A549 (cell line): ENCODE data around the gene GLRA1. TPM values are rescaled to one million over a fixed set of nuclear protein-coding genes. Genes with fewer than 3 reads are reported as not detected.

ENCODE experiments used
- ATAC-seq, 2 experiments: fragments of 200-7000 bp in 1 of 2; fragments of >200 bp in 1 of 2; cut with Nextera tagmentation in 1 of 2; cut with Tn5 transposase in 1 of 2; 3 replicates each; pipeline versions ENCODE4 v1.8.0 to v1.9.1; 2018 to 2020; ENCODE audit warnings: mild to moderate bottlenecking in 1 of 2, moderate library complexity in 1 of 2
- CTCF ChIA-PET: fragments of 300-600 bp; sonication (Branson Sonifier 250); formaldehyde crosslinking; extraction: SDS; loops from one replicate; lab custom pipeline; 2021; ENCODE audit warnings: antibody characterized with exemption, inconsistent platforms; lab: Yijun Ruan, JAX
- POLR2A ChIA-PET: fragments of 350-600 bp; formaldehyde crosslinking; extraction: SDS; loops from one replicate; lab custom pipeline; 2021; ENCODE audit warnings: antibody characterized with exemption, inconsistent platforms; lab: Yijun Ruan, JAX
- DNase-seq, 2 experiments: peaks; one replicate each; pipeline versions ENCODE4 v3.0.0 to v3.0.0-alpha.2; 2011 to 2016; ENCODE audit warnings: low read depth in 1 of 2, low spot score in 1 of 2
- FAIRE-seq: peaks from 2 replicates; lab custom pipeline; 2011; peaks lifted over from hg19 to GRCh38; lab: Jason Lieb, UNC
- H3K27ac ChIP-seq, 2 experiments: fragments of >200 bp; sonication (Bioruptor Twin); formaldehyde crosslinking; 3 replicates each; pipeline ENCODE4 v1.5.1; 2016 to 2017
- H3K4me1 ChIP-seq: fragments of >200 bp; sonication (Bioruptor Twin); formaldehyde crosslinking; 3 replicates; pipeline ENCODE4 v1.6.1; 2016
- H3K4me2 ChIP-seq: fragments of >200 bp; sonication (Bioruptor Twin); formaldehyde crosslinking; 3 replicates; pipeline ENCODE4 v1.6.1; 2016
- H3K4me3 ChIP-seq: fragments of >200 bp; sonication (Bioruptor Twin); formaldehyde crosslinking; 3 replicates; pipeline ENCODE4 v1.5.1; 2016
- H3K9me3 ChIP-seq: fragments of >200 bp; sonication (Bioruptor Twin); formaldehyde crosslinking; 3 replicates; pipeline ENCODE4 v1.6.1; 2016
- BHLHE40 ChIP-seq: IDR thresholded peaks from 2 replicates; pipeline ENCODE4 v1.6.1; 2012; ENCODE audit warnings: low read depth, low read length, inconsistent platforms
- CEBPB ChIP-seq, 2 experiments: fragments of >200 bp in 1 of 2; sonication (Bioruptor Twin) in 1 of 2; formaldehyde crosslinking in 1 of 2; IDR thresholded peaks; 2 replicates each; pipeline ENCODE4 v1.6.1; 2012 to 2016
- CHD2 ChIP-seq: fragments of 150-350 bp; IDR thresholded peaks from 2 replicates; pipeline ENCODE4 v1.6.1; 2014; ENCODE audit warnings: low read length; ENCODE audit not compliant: partially characterized antibody
- EHF ChIP-seq: fragments of 250-450 bp; sonication (Bioruptor Pico); IDR thresholded peaks from 2 replicates; pipeline ENCODE4 v1.5.0; 2020; ENCODE audit warnings: mild to moderate bottlenecking
- EHMT2 ChIP-seq: fragments of 200-600 bp; sonication (generic); IDR thresholded peaks from 2 replicates; pipeline ENCODE4 v1.6.1; 2016; ENCODE audit warnings: antibody characterized with exemption, low read depth, mild to moderate bottlenecking, moderate library complexity
- ESRRA ChIP-seq: fragments of 150-350 bp; IDR thresholded peaks from 2 replicates; pipeline ENCODE4 v1.6.1; 2014; ENCODE audit warnings: mild to moderate bottlenecking, low read length, borderline replicate concordance
- GATA3 ChIP-seq: IDR thresholded peaks from 2 replicates; pipeline ENCODE4 v1.6.1; 2012; ENCODE audit warnings: borderline replicate concordance
- HEYL ChIP-seq: fragments of 250-450 bp; sonication (Bioruptor Pico); IDR thresholded peaks from 2 replicates; pipeline ENCODE4 v1.8.0; 2021; ENCODE audit warnings: mild to moderate bottlenecking, moderate library complexity
- HOXB5 ChIP-seq: fragments of 250-450 bp; sonication (Bioruptor Pico); IDR thresholded peaks from 2 replicates; pipeline ENCODE4 v1.5.0; 2020; ENCODE audit warnings: mild to moderate bottlenecking, moderate library complexity
- JUN ChIP-seq, 2 experiments: fragments of >200 bp; sonication (Bioruptor Twin); formaldehyde crosslinking; IDR thresholded peaks; 2 replicates in 1 of 2; 3 replicates in 1 of 2; pipeline ENCODE4 v1.6.1; 2016 to 2017
- MYC ChIP-seq: IDR thresholded peaks from 2 replicates; pipeline ENCODE4 v1.6.1; 2012; ENCODE audit warnings: mild to moderate bottlenecking, inconsistent platforms, low read length, improper control_type of control experiment, borderline replicate concordance
- NPAS2 ChIP-seq: fragments of 250-450 bp; sonication (Bioruptor Pico); IDR thresholded peaks from 2 replicates; pipeline ENCODE4 v1.8.0; 2022; ENCODE audit warnings: mild to moderate bottlenecking, moderate library complexity, borderline replicate concordance
- PHF8 ChIP-seq: fragments of 200-600 bp; sonication (generic); IDR thresholded peaks from 2 replicates; pipeline ENCODE4 v1.6.1; 2016; ENCODE audit warnings: low read depth, mild to moderate bottlenecking, antibody characterized with exemption, moderate library complexity, borderline replicate concordance
- POLR2AphosphoS2 ChIP-seq: conservative IDR thresholded peaks from 2 replicates; pipeline ENCODE4 v1.6.1; 2012; ENCODE audit warnings: low read length, improper control_type of control experiment, inconsistent platforms
- RNF2 ChIP-seq: fragments of 200-600 bp; sonication (generic); IDR thresholded peaks from 2 replicates; pipeline ENCODE4 v1.6.1; 2016; ENCODE audit warnings: low read depth, mild to moderate bottlenecking, antibody characterized with exemption, moderate library complexity, borderline replicate concordance
- SREBF2 ChIP-seq: fragments of 450-650 bp; IDR thresholded peaks from 2 replicates; pipeline ENCODE4 v1.6.1; 2014; ENCODE audit warnings: mild to moderate bottlenecking, moderate library complexity
- TFCP2L1 ChIP-seq: fragments of 250-450 bp; sonication (Bioruptor Pico); IDR thresholded peaks from 2 replicates; pipeline ENCODE4 v1.5.0; 2021; ENCODE audit warnings: mild to moderate bottlenecking
- ZSCAN20 ChIP-seq: fragments of 250-450 bp; sonication (Bioruptor Pico); IDR thresholded peaks from 2 replicates; pipeline ENCODE4 v1.8.0; 2022; ENCODE audit warnings: mild to moderate bottlenecking, moderate library complexity
- WGBS: methylation state at CpG from one replicate; pipeline ENCODE4 v1.1.6; 2017; ENCODE audit errors: missing lambda C conversion rate; 5-methylcytosine and 5-hydroxymethylcytosine counted together
- polyA plus RNA-seq, 4 experiments: library from polyadenylated mRNA; depleted of rRNA in 3 of 4; stranded (reverse); fragments of >200 nt; fragmentation: RNase III in 1 of 4; extraction: RNeasy Plus Mini Kit Qiagen cat#74134 plus additional on column Dnase treatment in 1 of 4; gene quantifications; 2 replicates in 3 of 4; 3 replicates in 1 of 4; pipeline ENCODE4 v1.2.3, GENCODE V29; 2011 to 2017
- TF ChIP-seq, protein P1 (sequence below): fragments of >200 bp; sonication (Bioruptor Twin); formaldehyde crosslinking; IDR thresholded peaks from 3 replicates; pipeline ENCODE4 v1.5.1; 2016
- TF ChIP-seq, protein P2 (sequence below): fragments of >200 bp; sonication (Bioruptor Twin); formaldehyde crosslinking; IDR thresholded peaks from 2 replicates; pipeline ENCODE4 v1.6.1; 2016
- TF ChIP-seq, protein P3 (sequence below): fragments of >200 bp; sonication (Bioruptor Twin); formaldehyde crosslinking; IDR thresholded peaks from 3 replicates; pipeline ENCODE4 v1.6.1; 2016

GLRA1 gene
- polyA plus RNA-seq, 2 of the 4 experiments (the other 2 are of a cell fraction), result not detected

DNA sequence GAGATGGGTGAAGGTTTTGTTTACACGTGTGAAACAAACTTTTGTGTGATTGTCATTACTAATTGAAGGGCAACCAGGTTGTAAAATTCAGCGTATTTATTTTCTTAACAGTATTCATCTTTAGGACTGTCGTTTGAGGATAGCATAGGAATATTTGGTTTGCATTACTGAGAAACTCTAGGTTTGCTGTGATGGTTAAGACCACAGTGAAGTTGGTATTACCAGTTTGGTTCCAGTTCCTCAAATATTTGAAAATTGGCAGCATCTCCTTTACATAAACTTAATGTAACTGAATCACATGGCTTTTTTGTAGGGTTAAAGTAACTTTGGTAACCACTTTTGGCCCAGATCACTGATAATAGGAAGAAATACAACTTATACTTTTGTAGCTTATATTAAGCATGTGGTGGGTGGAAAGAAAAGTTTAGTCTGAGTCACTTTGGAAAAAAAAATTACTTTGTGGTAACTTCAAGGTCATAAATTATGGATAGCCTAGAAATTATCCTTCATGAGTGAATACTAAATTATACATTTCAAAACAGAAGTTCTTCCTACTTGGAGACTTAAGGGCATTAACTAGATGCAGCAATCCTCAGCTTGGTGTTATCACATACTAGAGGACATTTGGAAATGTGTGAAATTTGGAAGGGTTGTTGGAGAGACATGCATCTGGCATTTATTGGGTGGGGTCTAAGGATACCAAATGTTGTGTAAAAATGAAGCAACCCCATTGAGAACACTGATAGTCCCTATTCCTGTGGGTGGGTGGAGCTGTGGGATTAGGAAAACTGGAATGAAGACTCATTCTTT, 119.0 kb downstream of the GLRA1 start:
- POLR2A ChIA-PET, result no interaction called here
- WGBS, result 95% methylated on average over 3 of the region's 3 CpGs
- H3K4me3 ChIP-seq, result no peak overlapping the region

DNA sequence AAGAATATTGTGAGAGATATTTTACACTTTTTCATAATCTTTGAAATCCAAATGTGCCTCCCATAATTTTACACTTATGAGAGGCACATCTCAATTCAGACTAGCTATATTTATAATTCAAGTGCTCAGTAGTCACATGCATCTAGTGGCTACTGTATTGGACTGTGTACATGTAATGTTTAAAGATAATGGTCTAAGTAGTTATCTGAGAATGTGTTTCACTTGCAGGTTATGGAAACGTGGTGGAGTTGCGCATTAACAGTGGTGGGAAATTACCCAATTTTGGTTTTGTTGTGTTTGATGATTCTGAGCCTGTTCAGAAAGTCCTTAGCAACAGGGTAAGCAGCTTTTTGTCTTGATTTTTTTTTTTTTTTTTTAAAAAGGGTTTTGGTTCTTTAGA, 124.1 kb downstream of the GLRA1 start:
- FAIRE-seq (no peak), ATAC-seq (no peak), DNase-seq (no peak)
- Histone ChIP-seq H3K9me3 (no peaks in the 10 kb centered on the region), H3K4me2 (no peak overlapping the region), H3K4me1 (no peaks in the 10 kb centered on the region), H3K4me3 (no peak overlapping the region), H3K27ac (no peak overlapping the region)
- ChIA-PET CTCF (interaction anchor here (0.6 to 1.8 kb wide), 6 partner anchors 8 to 23 kb away, joined by 3 to 4 read pairs (median 4); no protein-coding TSS in a partner anchor), POLR2A (interaction anchor here (1.6 kb wide), 1 partner anchor 29 kb away, joined by 5 read pairs; the partner anchor contains the start of gene G3BP1)
- TF ChIP-seq HEYL (CRISPR knock-in tag), result no peak
- WGBS, result 83% methylated on average over 2 of the region's 2 CpGs

More for the DNA sequence above, 119.0 kb downstream of the GLRA1 start:
- ATAC-seq (no peak), DNase-seq (no peak)
- no peak overlapping the region for H3K4me2 ChIP-seq
- H3K4me1 ChIP-seq, result no peaks in the 10 kb centered on the region
- CTCF ChIA-PET, result interaction anchor here (1.4 to 1.8 kb wide), 2 partner anchors 20 to 25 kb away, joined by 3 to 7 read pairs; no protein-coding TSS in a partner anchor
- H3K9me3 ChIP-seq, result no peaks in the 10 kb centered on the region
- H3K27ac ChIP-seq, result no peak overlapping the region
- TF ChIP-seq ESRRA, result no peak
- no peak for TF ChIP-seq EHF (CRISPR knock-in tag)
- TF ChIP-seq ZSCAN20 (CRISPR knock-in tag), result no peak
- TF ChIP-seq TFCP2L1, result no peak
- TF ChIP-seq NPAS2, result no peak
- TF ChIP-seq, protein P1, sequence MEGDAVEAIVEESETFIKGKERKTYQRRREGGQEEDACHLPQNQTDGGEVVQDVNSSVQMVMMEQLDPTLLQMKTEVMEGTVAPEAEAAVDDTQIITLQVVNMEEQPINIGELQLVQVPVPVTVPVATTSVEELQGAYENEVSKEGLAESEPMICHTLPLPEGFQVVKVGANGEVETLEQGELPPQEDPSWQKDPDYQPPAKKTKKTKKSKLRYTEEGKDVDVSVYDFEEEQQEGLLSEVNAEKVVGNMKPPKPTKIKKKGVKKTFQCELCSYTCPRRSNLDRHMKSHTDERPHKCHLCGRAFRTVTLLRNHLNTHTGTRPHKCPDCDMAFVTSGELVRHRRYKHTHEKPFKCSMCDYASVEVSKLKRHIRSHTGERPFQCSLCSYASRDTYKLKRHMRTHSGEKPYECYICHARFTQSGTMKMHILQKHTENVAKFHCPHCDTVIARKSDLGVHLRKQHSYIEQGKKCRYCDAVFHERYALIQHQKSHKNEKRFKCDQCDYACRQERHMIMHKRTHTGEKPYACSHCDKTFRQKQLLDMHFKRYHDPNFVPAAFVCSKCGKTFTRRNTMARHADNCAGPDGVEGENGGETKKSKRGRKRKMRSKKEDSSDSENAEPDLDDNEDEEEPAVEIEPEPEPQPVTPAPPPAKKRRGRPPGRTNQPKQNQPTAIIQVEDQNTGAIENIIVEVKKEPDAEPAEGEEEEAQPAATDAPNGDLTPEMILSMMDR, result no peak
- no peak for TF ChIP-seq JUN (IDR thresholded peaks at IDR 0.05)
- TF ChIP-seq, protein P2, sequence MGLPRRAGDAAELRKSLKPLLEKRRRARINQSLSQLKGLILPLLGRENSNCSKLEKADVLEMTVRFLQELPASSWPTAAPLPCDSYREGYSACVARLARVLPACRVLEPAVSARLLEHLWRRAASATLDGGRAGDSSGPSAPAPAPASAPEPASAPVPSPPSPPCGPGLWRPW, result no peak
- no peak for TF ChIP-seq SREBF2
- no peak for TF ChIP-seq MYC
- no peak for TF ChIP-seq BHLHE40
- TF ChIP-seq RNF2, result no peak
- no peak for TF ChIP-seq CEBPB (IDR thresholded peaks at IDR 0.05)
- no peak for TF ChIP-seq POLR2AphosphoS2
- TF ChIP-seq HOXB5 (CRISPR knock-in tag), result no peak
- TF ChIP-seq, protein P3, sequence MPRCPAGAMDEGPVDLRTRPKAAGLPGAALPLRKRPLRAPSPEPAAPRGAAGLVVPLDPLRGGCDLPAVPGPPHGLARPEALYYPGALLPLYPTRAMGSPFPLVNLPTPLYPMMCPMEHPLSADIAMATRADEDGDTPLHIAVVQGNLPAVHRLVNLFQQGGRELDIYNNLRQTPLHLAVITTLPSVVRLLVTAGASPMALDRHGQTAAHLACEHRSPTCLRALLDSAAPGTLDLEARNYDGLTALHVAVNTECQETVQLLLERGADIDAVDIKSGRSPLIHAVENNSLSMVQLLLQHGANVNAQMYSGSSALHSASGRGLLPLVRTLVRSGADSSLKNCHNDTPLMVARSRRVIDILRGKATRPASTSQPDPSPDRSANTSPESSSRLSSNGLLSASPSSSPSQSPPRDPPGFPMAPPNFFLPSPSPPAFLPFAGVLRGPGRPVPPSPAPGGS, result no peak
- no peak for TF ChIP-seq PHF8
- TF ChIP-seq, all 56 proteins: peak for 0
- FAIRE-seq, result no peak

DNA sequence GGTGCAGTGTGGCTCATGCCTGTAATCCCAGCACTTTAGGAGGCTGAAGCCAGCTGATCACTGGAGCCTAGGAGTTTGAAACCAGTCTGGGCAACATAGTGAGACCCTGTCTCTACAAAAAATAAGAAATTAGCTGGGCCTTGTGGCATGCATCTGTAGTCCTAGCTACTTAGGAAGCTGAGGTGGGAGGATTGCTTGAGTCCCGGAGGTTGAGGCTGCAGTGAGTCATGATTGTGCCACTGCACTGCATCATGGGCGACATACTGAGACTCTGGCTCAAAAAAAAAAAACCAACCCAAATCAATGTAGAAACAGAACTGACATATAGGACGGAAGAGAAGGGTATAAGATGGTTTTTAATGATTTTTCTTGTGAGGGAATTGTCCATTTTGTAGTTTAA, 125.2 kb downstream of the GLRA1 start:
- H3K4me1 ChIP-seq, result no peaks in the 10 kb centered on the region
- H3K4me2 ChIP-seq, result no peak overlapping the region
- ATAC-seq (peak in 1 of 2 experiments; percentile 45; a peak in 1 of 6 replicates), FAIRE-seq (no peak), DNase-seq (no peak)
- 83% methylated on average over 3 of the region's 3 CpGs for WGBS
- no peak overlapping the region for H3K27ac ChIP-seq
- H3K9me3 ChIP-seq, result no peaks in the 10 kb centered on the region
- ChIA-PET CTCF (interaction anchor here (0.6 to 2.0 kb wide), 7 partner anchors 15 to 59 kb away, joined by 3 to 6 read pairs (median 4); no protein-coding TSS in a partner anchor), POLR2A (no interaction called here)
- H3K4me3 ChIP-seq, result no peak overlapping the region
- TF ChIP-seq GATA3 (no peak), RNF2 (no peak), CHD2 (no peak), BHLHE40 (no peak), EHMT2 (no peak)
